Measurements from ENCODE around the gene OSTC.
"Not testable (repeated sequence)": the region's sequence is repeated elsewhere in the genome, so short reads cannot be mapped to it uniquely, and the experiment has no call there.

Gene OSTC

DNA sequence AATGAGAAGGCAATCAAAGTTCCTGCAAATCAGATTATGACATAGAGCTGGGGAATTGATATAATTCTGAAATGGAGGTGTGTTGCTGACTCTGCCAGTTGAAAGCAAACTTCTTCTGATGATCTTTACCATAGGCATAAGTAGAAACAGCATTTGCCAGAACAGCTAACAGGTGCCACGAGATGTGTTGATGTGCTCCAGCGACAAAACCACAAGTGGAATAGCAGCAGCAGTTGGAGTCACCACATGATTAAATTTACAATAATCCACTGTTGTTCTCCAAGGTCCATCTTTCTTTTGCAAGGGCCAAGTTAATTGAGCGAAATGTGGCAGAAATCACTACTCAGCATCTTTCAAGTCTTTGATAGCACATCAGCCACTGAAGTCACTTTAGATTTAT lies 3.7 kb upstream of the OSTC start:
- DNase-seq (ENCODE audit: low spot score): no peak

DNA sequence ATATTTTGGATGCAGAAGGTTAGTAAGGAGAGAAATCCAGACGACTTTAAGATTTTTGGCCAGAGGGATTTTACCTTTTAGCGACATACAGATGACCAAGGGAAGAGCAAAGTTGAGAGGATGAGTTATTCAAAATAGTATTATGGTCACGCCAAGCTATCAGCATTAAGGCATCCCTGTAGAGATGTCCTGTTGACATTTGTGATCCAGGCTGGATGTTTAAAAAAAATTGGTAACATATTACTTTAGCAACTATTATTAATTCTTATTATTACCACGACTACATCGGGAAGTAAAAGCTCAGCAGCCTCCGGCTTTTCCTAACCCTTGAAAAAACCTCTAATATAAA lies 562 bp upstream of the OSTC start:
- no peak for DNase-seq (ENCODE audit: low spot score)

DNA sequence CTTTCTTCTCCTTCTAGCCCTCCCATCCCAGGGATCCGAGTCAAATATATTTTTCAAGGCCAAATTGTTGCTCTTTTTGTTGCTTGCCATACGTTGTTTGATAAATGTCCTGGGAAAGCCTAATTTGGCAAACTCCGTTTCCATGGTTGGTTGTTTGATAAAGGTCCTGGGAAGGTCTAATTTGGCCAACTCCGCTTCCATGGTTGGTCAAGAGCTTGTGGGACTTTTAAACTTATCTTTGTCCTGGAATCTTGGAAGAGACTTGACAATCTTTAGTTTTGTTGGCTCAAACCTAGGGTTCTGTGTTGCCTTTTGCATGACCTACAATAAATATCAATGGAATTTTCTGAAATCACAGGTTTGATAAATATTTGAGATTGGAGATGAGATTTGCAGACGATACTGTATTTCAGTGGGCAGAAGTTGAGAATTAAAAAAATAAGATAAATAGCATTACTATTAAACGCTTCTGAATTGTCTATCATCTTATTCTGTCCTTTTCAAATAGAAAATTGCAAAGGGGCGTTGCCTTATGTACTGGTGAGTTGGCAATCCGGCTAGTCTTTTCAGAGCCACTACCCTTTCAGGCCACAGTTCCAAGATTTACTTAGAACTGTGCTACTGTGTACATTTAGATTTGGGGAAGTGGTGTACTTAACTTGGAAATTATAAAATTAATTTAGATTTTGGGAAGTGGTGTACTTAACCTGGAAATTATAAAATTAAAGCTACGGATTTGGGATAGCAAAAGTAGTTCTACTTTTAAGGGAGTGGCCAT lies 804 bp downstream of the OSTC start:
- DNase-seq (ENCODE audit: low spot score): peak; percentile 44

DNA sequence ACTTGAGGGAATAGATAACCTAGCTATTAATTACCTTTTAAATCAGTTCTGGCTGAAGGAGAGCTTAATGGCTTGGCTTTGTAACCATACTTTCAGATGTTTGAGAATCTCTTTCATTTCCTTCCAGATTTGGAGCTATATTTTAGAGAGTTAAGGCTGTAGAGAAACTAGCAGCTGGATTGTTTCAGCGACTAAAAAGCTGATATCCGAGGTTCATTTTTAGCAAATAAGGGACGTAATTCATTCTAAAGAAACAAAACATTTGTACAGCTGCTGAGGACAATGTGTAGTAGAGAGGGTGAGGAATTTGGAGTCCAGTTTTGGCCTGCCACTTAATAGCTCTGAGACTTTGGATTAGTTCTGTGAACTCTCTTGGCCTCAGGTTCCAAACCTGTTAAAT lies 12.2 kb downstream of the OSTC start:
- no peak for DNase-seq (ENCODE audit: low spot score)

- DNase-seq (ENCODE audit: low spot score): no peak
Measured at GRCh38 chr4:108674356-108674977, 24.1 kb downstream of the OSTC start.

DNA sequence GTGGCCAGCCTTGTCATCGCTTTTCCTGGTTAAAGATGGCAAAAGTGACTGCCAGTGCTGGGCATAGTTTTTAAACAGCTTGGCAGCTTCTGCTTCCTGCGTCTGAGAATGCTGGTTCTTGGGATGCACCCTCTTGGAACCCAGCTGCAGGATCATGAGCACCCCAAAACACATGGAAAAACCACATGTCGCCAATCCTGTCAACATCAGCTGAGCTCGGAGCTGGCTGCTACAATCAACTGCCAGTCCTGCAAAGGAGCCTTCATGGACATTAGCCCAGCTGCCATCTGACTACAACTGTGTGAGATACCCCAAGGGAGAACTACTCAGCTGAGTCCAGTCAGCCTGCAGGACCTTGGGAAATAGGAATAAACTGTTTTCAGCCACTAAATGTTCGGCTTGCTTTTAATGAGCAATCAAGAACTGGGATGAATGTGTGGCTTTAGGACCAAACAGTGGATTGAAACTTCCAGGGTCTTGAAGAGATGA lies 31.0 kb downstream of the OSTC start:
- DNase-seq (ENCODE audit: low spot score): no peak

- DNase-seq (ENCODE audit: low spot score): no peak
Measured at GRCh38 chr4:108683479-108683878, 33.1 kb downstream of the OSTC start.

DNA sequence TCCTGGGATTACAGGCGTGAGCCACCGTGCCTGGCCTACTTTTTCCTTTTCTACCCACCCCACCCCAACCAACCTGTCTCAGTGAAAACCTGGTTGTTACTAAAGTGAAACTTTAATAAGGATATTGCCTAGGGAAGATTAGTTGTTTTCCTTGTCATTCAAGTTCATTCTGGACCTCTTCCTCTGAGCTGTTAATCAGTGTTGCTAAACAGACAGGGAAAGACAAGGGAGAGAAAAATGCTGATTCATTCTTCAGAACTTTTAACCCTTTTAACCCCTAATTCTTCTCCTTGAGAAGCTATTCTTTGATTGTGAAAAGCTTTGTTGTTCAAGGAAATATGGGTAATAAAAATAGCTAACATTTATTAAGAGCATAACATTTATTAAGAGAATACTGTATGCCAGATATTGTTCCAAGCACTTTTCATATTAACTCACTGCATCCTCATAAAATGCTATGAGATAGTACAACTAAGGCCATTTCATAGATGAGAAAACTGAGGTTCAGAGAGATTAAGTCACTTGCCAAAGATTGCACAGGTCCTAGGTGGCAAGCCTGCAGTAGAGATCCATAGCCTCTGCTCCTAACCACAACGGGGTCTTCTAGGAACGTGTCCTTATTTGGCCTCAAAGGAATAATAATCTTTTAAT lies 34.8 kb downstream of the OSTC start:
- no peak for DNase-seq (ENCODE audit: low spot score)

DNA sequence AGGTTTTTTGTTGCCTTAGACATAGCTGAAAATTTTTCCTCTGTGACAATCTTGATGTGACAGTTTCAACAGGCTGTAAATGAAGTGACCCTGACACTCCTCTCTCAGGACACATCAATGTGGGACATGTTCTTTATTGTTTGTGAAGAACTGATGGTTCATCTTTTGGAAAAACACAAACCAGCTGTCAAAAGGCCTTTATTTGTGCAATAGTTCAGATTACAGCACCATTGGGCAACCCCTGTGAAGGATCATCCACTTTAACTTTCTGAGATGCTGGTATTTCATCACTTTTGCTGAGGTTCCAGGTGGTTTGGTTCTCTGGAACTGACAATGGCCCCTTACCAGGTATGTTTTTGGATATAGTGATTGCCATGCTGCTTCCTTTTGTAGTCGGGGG lies 40.3 kb downstream of the OSTC start:
- no peak for DNase-seq (ENCODE audit: low spot score)

GRCh38 chr4:108693211-108693610 lies 42.8 kb downstream of the OSTC start:
- no peak for DNase-seq (ENCODE audit: low spot score)

GRCh38 chr4:108693819-108694218 lies 43.4 kb downstream of the OSTC start:
- no peak for DNase-seq (ENCODE audit: low spot score)

DNA sequence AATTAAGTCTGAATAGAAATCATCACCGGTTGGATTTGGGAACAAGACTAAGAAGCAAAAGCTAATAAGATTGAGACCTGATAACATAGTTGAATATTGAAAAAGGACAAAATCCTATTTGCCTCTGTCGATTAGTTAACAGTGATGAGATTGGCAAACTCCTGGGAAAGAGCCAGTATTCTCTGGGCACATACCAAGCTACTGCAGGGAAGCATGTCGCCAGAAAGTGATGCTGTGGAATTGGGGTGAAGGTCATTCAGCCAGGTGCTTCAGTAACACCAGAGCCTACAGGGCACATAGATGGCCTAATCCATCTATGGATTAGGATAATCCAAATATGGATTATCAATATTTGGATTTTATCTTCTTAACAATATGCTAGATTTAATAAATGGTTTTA lies 44.0 kb downstream of the OSTC start:
- no peak for DNase-seq (ENCODE audit: low spot score)

GRCh38 chr4:108695062-108695461 lies 44.7 kb downstream of the OSTC start:
- no peak for DNase-seq (ENCODE audit: low spot score)

- DNase-seq (ENCODE audit: low spot score): no peak
Measured at GRCh38 chr4:108696160-108696559, 45.8 kb downstream of the OSTC start.

DNA sequence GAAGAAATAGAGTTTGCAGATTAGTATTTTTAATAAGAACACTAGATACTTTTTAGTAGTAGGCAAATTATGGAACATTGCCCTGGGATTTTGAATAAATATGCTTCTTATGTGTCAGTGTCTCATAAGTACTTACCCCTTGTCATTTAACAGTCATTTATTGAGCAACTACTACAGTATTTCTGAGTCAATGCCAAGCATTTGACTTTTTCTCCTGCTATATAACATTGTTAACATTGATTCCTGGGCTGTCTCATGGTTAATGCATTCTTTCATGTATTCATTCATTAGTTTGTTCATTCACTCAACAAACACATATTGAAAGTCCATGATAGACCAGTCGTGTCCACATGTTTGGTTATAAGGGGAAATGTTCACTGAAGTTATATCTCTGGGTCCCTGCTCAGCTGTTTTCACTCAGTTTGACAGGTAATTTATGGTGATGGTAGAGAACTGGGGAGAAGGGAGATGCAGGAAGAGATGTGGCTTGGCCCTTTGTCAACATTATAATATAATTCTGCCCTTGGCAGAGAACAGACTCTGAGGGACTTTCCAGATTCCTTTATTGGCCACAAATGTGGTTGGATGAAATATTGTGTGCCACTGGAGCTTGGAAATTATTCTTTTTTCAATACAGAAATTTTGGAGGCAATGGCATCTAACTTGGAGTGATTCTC lies 49.8 kb downstream of the OSTC start:
- DNase-seq (ENCODE audit: low spot score): no peak

DNA sequence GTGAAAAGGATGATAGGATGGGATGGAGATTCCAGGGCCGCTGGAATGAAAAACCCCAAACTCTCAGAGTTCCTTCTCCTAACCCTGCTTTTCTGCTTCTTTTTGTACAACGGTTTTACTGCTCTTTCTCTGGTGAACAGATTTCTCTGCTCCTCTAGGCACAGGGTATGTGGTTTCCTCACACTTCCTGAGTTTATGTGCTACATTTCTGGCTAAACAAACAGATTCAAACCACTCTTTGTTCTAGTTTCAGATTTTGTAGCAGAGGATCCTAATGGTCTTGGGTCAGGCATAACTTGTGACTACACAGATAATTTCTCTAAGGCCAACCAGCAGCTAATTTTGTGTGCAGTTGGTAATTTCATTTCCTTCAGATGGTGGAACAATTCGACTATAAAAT lies 52.6 kb downstream of the OSTC start:
- DNase-seq (ENCODE audit: low spot score): no peak

GRCh38 chr4:108703370-108703769 lies 53.0 kb downstream of the OSTC start:
- no peak for DNase-seq (ENCODE audit: low spot score)

DNA sequence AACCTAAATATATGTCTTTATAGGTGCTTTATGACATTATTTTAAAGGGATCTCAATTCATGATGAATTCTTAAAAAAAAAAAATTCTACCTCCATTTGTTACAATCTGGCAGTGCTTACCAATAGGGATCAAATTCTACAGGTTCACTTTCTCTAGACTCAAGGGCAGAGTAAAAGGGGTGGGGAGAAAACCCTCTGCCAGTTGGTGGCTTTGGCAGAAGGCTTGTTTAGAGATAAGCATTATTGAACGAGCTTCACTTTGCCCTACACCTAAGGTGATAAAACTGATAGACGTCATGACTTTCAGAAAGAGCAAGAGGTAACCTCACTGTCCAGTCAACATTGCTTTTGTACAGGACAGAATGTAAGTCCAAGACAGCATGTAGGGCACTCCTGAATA lies 53.6 kb downstream of the OSTC start:
- no peak for DNase-seq (ENCODE audit: low spot score)

DNA sequence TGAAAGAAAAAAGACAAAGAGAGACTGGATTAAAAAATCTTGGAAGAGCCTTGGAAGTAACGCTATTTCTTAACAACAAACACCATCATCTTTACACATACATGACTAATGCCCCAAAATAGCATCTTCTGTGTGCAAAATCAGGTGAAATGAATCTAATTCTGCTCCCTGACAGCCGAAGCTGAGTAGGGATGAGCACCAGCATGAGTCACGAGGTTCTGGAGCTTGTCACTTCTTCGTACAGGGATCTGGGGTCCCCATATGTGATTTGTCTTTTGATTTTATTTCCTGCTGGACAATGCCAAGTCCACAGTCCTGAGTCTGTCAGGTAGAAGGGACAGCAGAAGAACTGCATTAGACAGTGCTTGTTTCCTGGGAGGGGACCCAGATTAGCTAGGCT lies 55.9 kb downstream of the OSTC start:
- no peak for DNase-seq (ENCODE audit: low spot score)

DNA sequence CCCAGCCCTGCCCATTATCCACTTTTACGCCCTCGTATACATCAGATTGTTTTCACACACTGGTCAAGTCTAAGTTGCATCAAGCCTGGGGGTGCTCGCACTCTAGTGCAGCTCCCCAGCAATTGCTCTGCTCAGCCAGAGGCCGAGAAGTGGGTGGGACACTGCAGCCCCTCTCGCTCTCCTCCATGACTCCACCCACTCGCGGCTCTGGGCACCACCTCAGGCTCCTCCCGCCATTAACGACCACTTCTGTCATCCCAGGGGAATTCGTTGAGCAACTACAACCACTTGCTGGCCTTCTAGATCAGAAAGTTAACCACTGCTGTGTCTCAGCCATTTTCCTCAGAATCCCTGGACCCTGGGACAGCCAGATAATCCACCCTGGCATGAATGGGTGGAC lies 58.8 kb downstream of the OSTC start:
- DNase-seq (ENCODE audit: low spot score): no peak

GRCh38 chr4:108709722-108710121 lies 59.3 kb downstream of the OSTC start:
- no peak for DNase-seq (ENCODE audit: low spot score)

DNA sequence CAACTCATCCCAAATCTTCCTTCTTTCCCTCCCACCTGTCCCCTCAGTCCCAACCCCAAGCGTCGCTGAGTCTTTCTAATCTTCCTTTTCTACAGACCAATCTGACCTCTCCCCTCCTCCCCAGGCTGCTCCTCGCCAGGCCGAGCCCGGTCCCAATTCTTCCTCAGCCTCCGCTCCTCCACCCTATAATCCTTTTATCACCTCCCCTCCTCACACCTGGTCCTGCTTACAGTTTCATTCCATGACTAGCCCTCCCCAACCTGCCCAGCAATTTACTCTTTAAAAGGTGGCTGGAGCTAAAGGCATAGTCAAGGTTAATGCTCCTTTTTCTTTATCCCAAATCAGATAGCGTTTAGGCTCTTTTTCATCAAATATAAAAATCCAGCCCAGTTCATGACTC lies 60.2 kb downstream of the OSTC start:
- DNase-seq (ENCODE audit: low spot score): not testable (repeated sequence)

DNA sequence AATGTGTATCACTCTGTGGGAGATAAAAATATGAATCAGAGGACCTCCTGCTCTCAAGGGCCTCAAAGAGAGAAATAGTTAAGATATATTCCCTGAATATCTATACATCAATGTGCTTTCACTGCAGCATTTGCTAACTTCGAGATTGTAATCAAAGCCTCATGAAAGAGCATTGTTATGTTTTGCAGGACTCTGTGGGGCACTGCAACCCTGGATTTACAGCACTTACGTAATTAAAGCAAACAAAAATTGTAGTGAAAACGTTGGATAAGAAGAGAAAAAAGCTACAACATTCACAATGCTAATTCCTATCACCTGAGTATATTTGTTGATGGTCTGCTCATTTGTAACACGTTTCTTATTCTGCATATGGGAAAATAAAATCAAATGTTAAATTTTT lies 64.5 kb downstream of the OSTC start:
- no peak for DNase-seq (ENCODE audit: low spot score)

Data from hematopoietic multipotent progenitor cell treated with erythropoietin and hydrocortisone succinate and interleukin-3 and kit ligand, for 15 days (in vitro differentiated cells).